Loucy (cell line): ENCODE results near the gene TMEM163.

Experiments used
- H2AFZ ChIP-seq: fragments of 200-600 bp; sonication (generic); 2 replicates; pipeline ENCODE4 v1.6.0; 2016; ENCODE audit warnings: antibody characterized with exemption, mild to moderate bottlenecking, low read length, moderate library complexity
- H3F3A ChIP-seq: fragments of 200-600 bp; 2 replicates; pipeline ENCODE4 v1.6.0; 2016; ENCODE audit warnings: antibody characterized with exemption, low read depth, mild to moderate bottlenecking
- H3K27me3 ChIP-seq: fragments of 200-600 bp; sonication (generic); 2 replicates; pipeline ENCODE4 v1.6.1; 2014; ENCODE audit warnings: low read length, mild to moderate bottlenecking; ENCODE audit not compliant: insufficient read depth, poor library complexity, severe bottlenecking
- H3K36me3 ChIP-seq: fragments of 200-600 bp; sonication (generic); 2 replicates; pipeline ENCODE4 v1.6.1; 2016; ENCODE audit warnings: low read length; ENCODE audit not compliant: insufficient read depth
- H3K4me1 ChIP-seq: fragments of 200-600 bp; sonication (generic); 2 replicates; pipeline ENCODE4 v1.5.1; 2014; ENCODE audit warnings: low read length, mild to moderate bottlenecking; ENCODE audit not compliant: insufficient read depth, poor library complexity, severe bottlenecking
- H3K4me2 ChIP-seq: fragments of 200-600 bp; sonication (generic); 2 replicates; pipeline ENCODE4 v1.6.0; 2014; ENCODE audit warnings: antibody characterized with exemption, low read length, low read depth, mild to moderate bottlenecking; ENCODE audit not compliant: poor library complexity, severe bottlenecking
- H3K4me3 ChIP-seq: fragments of 200-600 bp; sonication (generic); 2 replicates; pipeline ENCODE4 v1.5.1; 2014; ENCODE audit warnings: low read length, mild to moderate bottlenecking, mixed read lengths; ENCODE audit not compliant: poor library complexity, severe bottlenecking
- H3K79me2 ChIP-seq: fragments of 200-600 bp; sonication (generic); 2 replicates; pipeline ENCODE4 v1.6.1; 2014; ENCODE audit warnings: low read length; ENCODE audit not compliant: insufficient read depth
- H3K9ac ChIP-seq: fragments of 200-600 bp; sonication (generic); 2 replicates; pipeline ENCODE4 v1.6.0; 2014; ENCODE audit warnings: mild to moderate bottlenecking, low read depth, low read length, moderate library complexity; ENCODE audit not compliant: poor library complexity, severe bottlenecking
- H3K9me2 ChIP-seq: fragments of 200-600 bp; sonication (generic); replicated peaks from 2 replicates; pipeline ENCODE4 v1.6.1; 2016; ENCODE audit warnings: low read depth, low read length, mixed read lengths
- H3K9me3 ChIP-seq: fragments of 200-600 bp; sonication (generic); 2 replicates; pipeline ENCODE4 v1.6.1; 2014; ENCODE audit warnings: mild to moderate bottlenecking, antibody characterized with exemption, low read length, low read depth; ENCODE audit not compliant: insufficient read depth
- H4K20me1 ChIP-seq: fragments of 200-600 bp; sonication (generic); 2 replicates; pipeline ENCODE4 v1.6.0; 2014; ENCODE audit warnings: antibody characterized with exemption, low read length, mild to moderate bottlenecking; ENCODE audit not compliant: insufficient read depth, poor library complexity, severe bottlenecking
- EZH2phosphoT487 ChIP-seq: fragments of 200-600 bp; IDR thresholded peaks from 2 replicates; pipeline ENCODE4 v1.6.1; 2018; ENCODE audit warnings: antibody characterized with exemption, mild to moderate bottlenecking, moderate library complexity, borderline replicate concordance
- TF ChIP-seq, protein P1 (sequence below): fragments of 200-600 bp; sonication (generic); conservative IDR thresholded peaks from 2 replicates; pipeline ENCODE4 v1.5.1; 2014; ENCODE audit warnings: mild to moderate bottlenecking, antibody characterized with exemption, low read length

The TMEM163 gene

DNA sequence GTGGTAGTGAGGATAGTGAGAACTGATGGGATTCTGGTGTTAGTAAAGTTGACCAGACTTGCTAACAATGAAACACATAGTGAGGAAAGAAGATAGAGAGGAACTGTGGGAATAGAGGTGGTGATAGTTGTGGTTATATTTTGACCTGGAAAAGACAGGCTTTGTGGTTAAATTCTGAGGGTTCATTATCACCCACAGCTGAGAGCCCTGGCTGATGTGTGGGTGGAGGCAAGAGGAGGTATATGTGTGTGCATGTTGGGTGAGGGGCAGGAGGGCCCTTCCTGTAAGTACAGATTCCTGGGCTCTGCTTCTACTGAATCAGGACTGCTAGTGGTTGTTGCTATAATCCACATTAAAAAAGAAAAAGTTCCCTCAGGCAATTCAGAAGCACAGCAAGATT is 26.2 kb upstream of the TMEM163 start:
- Histone ChIP-seq H4K20me1 (no peaks in the 10 kb centered on the region), H3F3A (no peaks in the 10 kb centered on the region), H2AFZ (no peak overlapping the region), H3K36me3 (no peaks in the 10 kb centered on the region), H3K4me1 (no peaks in the 10 kb centered on the region), H3K9me3 (no peaks in the 10 kb centered on the region), H3K9ac (no peak overlapping the region), H3K27me3 (no peaks in the 10 kb centered on the region), H3K9me2 (no peaks in the 10 kb centered on the region), H3K79me2 (no peaks in the 10 kb centered on the region), H3K4me2 (no peak overlapping the region), H3K4me3 (no peak overlapping the region)
- TF ChIP-seq, protein P1, sequence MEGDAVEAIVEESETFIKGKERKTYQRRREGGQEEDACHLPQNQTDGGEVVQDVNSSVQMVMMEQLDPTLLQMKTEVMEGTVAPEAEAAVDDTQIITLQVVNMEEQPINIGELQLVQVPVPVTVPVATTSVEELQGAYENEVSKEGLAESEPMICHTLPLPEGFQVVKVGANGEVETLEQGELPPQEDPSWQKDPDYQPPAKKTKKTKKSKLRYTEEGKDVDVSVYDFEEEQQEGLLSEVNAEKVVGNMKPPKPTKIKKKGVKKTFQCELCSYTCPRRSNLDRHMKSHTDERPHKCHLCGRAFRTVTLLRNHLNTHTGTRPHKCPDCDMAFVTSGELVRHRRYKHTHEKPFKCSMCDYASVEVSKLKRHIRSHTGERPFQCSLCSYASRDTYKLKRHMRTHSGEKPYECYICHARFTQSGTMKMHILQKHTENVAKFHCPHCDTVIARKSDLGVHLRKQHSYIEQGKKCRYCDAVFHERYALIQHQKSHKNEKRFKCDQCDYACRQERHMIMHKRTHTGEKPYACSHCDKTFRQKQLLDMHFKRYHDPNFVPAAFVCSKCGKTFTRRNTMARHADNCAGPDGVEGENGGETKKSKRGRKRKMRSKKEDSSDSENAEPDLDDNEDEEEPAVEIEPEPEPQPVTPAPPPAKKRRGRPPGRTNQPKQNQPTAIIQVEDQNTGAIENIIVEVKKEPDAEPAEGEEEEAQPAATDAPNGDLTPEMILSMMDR: no peak
- TF ChIP-seq EZH2phosphoT487: no peak

DNA sequence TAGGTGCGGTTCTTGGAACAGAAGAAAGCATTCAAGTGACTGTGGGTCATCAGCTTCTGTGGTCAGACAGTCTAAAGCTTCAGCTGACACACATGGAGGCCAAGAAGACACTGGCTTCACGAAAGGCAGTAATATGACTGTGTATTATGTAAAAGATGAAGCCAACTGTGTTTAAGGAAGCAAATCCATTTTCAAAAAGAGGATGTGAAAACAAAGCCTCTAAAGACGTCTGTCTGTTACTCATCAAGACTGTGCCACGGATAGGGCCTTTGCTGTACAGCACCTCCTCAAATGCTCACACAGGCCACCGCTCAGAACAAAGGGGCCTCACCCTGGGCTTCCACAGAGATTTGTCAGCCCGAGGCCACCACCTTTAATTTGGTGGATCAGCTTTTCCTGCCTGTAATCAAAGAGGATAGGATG is 21.1 kb upstream of the TMEM163 start:
- Histone ChIP-seq H3K36me3 (no peaks in the 10 kb centered on the region), H2AFZ (no peak overlapping the region), H3K9ac (no peak overlapping the region), H3K27me3 (no peaks in the 10 kb centered on the region), H3K9me3 (no peaks in the 10 kb centered on the region), H4K20me1 (no peaks in the 10 kb centered on the region), H3K4me1 (no peaks in the 10 kb centered on the region), H3K4me3 (no peak overlapping the region), H3K9me2 (no peaks in the 10 kb centered on the region), H3K79me2 (no peaks in the 10 kb centered on the region), H3F3A (no peaks in the 10 kb centered on the region), H3K4me2 (no peak overlapping the region)
- TF ChIP-seq, protein P1: no peak
- no peak for TF ChIP-seq EZH2phosphoT487

DNA sequence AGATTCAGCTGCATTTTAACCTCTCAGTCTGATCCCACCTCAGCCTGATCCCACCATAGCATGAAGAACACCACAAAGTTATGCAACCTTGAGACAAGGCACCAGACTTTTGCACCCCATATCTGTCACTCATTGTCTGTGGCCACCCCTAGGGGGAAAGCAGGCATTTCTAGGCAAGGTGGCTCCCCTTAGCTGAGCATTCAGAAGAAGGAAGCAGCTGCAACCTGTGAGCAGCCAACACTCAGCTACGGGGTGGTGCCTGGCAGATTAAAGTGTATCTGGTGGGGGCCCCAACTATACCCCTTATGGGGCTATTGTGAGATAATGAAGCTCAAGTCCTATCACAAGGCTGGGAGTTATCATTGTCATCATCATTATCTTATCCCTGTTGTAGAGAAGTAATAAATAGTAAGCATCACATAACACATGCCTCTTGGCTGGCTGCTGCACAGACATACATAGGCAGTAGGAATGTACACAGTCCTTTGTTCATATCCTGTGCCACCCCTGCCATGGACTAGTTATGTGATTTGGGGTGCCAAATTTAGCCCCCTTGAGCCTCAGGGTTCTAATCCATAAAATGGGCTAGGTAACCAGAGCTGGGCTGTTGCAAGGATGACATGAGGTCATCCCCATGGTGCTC is 20.6 kb upstream of the TMEM163 start:
- no peak overlapping the region for H3K9ac ChIP-seq
- no peaks in the 10 kb centered on the region for H3K9me3 ChIP-seq
- no peaks in the 10 kb centered on the region for H3F3A ChIP-seq
- H4K20me1 ChIP-seq: no peaks in the 10 kb centered on the region
- no peaks in the 10 kb centered on the region for H3K9me2 ChIP-seq
- no peak overlapping the region for H2AFZ ChIP-seq
- H3K79me2 ChIP-seq: no peaks in the 10 kb centered on the region
- H3K4me3 ChIP-seq: no peak overlapping the region
- H3K36me3 ChIP-seq: no peaks in the 10 kb centered on the region
- no peaks in the 10 kb centered on the region for H3K4me1 ChIP-seq
- TF ChIP-seq EZH2phosphoT487: no peak
- TF ChIP-seq, protein P1: no peak
- no peak overlapping the region for H3K4me2 ChIP-seq
- no peaks in the 10 kb centered on the region for H3K27me3 ChIP-seq
